PFSK-1 (cell line): Measurements from ENCODE around the gene SLC19A1.

ENCODE experiments used
- FOXP2 ChIP-seq: optimal IDR thresholded peaks from 2 replicates; pipeline ENCODE3; 2011; ENCODE audit warnings: borderline replicate concordance, control low read depth, inconsistent platforms; ENCODE audit not compliant: insufficient read depth; ENCODE audit errors: extremely low read length, extremely low read depth
- POLR2AphosphoS5 ChIP-seq: IDR thresholded peaks from 2 replicates; pipeline ENCODE4 v1.6.1; 2012; ENCODE audit warnings: low read depth, mild to moderate bottlenecking, control low read depth, low read length, moderate library complexity
- REST ChIP-seq, 2 experiments: IDR thresholded peaks; 2 replicates each; pipeline versions ENCODE4 v1.6.1 to v1.8.0; 2011 to 2012; ENCODE audit warnings: low read depth in 2 of 2, low read length in 2 of 2, control low read depth in 1 of 2, inconsistent platforms in 1 of 2, mild to moderate bottlenecking in 1 of 2, moderate library complexity in 1 of 2; ENCODE audit not compliant: insufficient read depth in 1 of 2
- SIN3A ChIP-seq: IDR thresholded peaks from 2 replicates; pipeline ENCODE4 v1.6.1; 2012; ENCODE audit warnings: mild to moderate bottlenecking, low read length, moderate library complexity, borderline replicate concordance; ENCODE audit not compliant: insufficient read depth
- TAF1 ChIP-seq: IDR thresholded peaks from 2 replicates; pipeline ENCODE4 v1.6.1; 2012; ENCODE audit warnings: low read length, control low read depth, borderline replicate concordance; ENCODE audit not compliant: insufficient read depth

The SLC19A1 gene

DNA sequence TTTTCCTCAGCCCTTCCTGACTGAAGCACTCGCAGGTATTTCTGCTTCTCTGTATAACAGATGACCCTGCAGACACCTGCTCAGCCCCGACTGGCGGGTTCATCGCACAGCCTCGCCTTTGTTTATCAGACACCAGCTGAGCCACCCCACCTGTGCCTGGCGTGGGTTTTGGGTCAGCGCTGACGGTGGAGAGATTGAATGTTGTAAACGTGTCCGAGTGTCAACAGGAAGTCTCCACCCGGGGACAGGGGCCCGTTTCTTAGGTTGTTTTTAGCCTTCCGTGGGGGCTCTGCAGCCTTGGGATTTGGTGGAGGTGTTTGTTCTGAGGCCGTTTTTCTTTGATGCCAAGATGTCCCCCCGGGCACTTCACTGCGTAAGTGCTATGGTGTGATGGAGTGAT, 77.1 kb downstream of the SLC19A1 start:
- TF ChIP-seq FOXP2 (no peak), SIN3A (no peak), TAF1 (no peak)

GRCh38 chr21:45464309-45464708, 77.9 kb downstream of the SLC19A1 start:
- no peak for TF ChIP-seq FOXP2
- TF ChIP-seq REST (IDR thresholded peaks at IDR 0.05; ENCODE audit: insufficient read depth in 1 of 2, low read depth in 2 of 2, low read length in 2 of 2), result no peak
- no peak for TF ChIP-seq POLR2AphosphoS5
- TF ChIP-seq SIN3A, result no peak
- no peak for TF ChIP-seq TAF1

- TF ChIP-seq REST (IDR thresholded peaks at IDR 0.05; ENCODE audit: insufficient read depth in 1 of 2, low read depth in 2 of 2, low read length in 2 of 2) (no peak), TAF1 (no peak), POLR2AphosphoS5 (no peak), SIN3A (no peak), FOXP2 (no peak)
Measured at GRCh38 chr21:45463871-45464270, 78.4 kb downstream of the SLC19A1 start.

DNA sequence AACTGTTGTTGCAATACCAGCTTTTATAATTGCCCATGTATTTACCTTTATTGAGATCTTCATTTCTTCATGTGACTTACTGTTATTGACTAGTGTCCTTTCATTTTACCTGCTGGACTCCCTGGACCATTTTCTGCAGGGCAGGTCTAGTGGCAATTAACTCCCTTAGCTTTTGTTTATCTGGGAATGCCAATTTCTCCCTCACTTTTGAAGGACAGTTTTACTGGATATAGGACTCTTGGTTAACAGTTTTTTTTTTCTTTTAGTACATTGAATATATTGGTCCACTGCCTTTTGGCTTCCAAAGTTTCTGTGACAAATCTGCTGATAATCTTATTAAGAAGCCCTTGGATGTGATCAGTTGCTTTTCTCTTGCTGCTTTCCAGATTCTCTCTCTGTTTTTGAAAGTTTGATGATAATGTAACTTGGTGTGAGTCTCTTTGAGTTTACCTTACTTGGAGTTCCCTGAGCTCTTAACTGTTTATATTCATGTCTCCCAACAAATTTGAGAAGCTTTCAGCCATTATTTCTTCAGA, 80.4 kb downstream of the SLC19A1 start:
- TF ChIP-seq SIN3A (no peak), TAF1 (no peak), REST (IDR thresholded peaks at IDR 0.05; ENCODE audit: insufficient read depth in 1 of 2, low read depth in 2 of 2, low read length in 2 of 2) (no peak), FOXP2 (no peak), POLR2AphosphoS5 (no peak)

DNA sequence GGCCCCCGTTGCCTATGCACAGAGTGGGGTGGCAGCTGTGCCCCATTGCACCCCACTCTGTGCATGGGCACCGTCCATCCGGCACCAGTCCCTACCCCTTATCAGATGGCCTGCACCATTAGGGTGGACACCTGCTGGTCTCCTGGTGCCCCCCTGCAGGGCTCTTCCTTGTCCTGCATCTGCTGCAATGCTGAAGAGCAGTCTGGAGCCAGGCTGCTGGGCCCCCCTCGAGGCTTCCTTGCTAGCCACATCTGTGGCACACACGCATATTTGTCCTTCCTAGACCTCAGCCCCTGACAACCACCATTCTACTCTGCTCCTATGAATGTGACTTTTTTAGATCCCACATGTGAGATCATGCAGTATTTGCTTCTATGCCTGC, 80.9 kb downstream of the SLC19A1 start:
- TF ChIP-seq SIN3A, result no peak
- TF ChIP-seq TAF1, result no peak
- TF ChIP-seq FOXP2, result no peak
- no peak for TF ChIP-seq POLR2AphosphoS5
- no peak for TF ChIP-seq REST (IDR thresholded peaks at IDR 0.05; ENCODE audit: insufficient read depth in 1 of 2, low read depth in 2 of 2, low read length in 2 of 2)
